SU-DHL-6 (cell line): ENCODE data around the gene TP73.

ENCODE experiments used
- H2AFZ ChIP-seq: fragments of 200-600 bp; sonication (generic); 2 replicates; pipeline ENCODE4 v1.6.1; 2014; ENCODE audit warnings: low read depth, mild to moderate bottlenecking, moderate library complexity, mixed read lengths, antibody characterized with exemption, low read length; ENCODE audit not compliant: severe bottlenecking
- H3F3A ChIP-seq: fragments of 200-600 bp; shearing (Covaris generic); 2 replicates; pipeline ENCODE4 v1.6.0; 2016; ENCODE audit warnings: antibody characterized with exemption, mild to moderate bottlenecking; ENCODE audit not compliant: insufficient read depth
- H3K27ac ChIP-seq: fragments of 200-600 bp; sonication (generic); 2 replicates; pipeline ENCODE4 v1.5.1; 2016; ENCODE audit warnings: low read depth, mild to moderate bottlenecking, low read length, moderate library complexity, mixed read lengths
- H3K27me3 ChIP-seq: fragments of 200-600 bp; sonication (generic), shearing (Covaris generic); 2 replicates; pipeline ENCODE4 v1.6.0; 2014; ENCODE audit warnings: mild to moderate bottlenecking, low read length
- H3K36me3 ChIP-seq: fragments of 200-600 bp; sonication (generic); 2 replicates; pipeline ENCODE4 v1.6.1; 2014; ENCODE audit warnings: mild to moderate bottlenecking, low read length, mixed read lengths
- H3K4me2 ChIP-seq: fragments of 300-600, 200-600 bp; shearing (Covaris generic), sonication (generic); 2 replicates; pipeline ENCODE4 v1.6.0; 2014; ENCODE audit warnings: low read length, low read depth, mild to moderate bottlenecking; ENCODE audit not compliant: poor library complexity, severe bottlenecking
- H3K4me3 ChIP-seq: fragments of 200-600 bp; sonication (generic); 2 replicates; pipeline ENCODE4 v1.5.1; 2014; ENCODE audit warnings: antibody characterized with exemption, low read length, mild to moderate bottlenecking, mixed read lengths; ENCODE audit not compliant: insufficient read depth, poor library complexity, severe bottlenecking
- H3K79me2 ChIP-seq: fragments of 200-600 bp; sonication (generic); 2 replicates; pipeline ENCODE4 v1.6.1; 2014; ENCODE audit warnings: mild to moderate bottlenecking, low read length, moderate library complexity; ENCODE audit not compliant: insufficient read depth
- H3K9ac ChIP-seq: fragments of 200-600 bp; sonication (generic); 2 replicates; pipeline ENCODE4 v1.7.0; 2014; ENCODE audit warnings: mild to moderate bottlenecking, low read length
- H3K9me2 ChIP-seq: fragments of 200-600 bp; sonication (generic); replicated peaks from 2 replicates; pipeline ENCODE4 v1.6.1; 2014; ENCODE audit warnings: low read length; ENCODE audit not compliant: insufficient read depth
- H3K9me3 ChIP-seq: fragments of 200-600 bp; sonication (generic); 2 replicates; pipeline ENCODE4 v1.6.1; 2014; ENCODE audit warnings: low read length, mixed read lengths; ENCODE audit not compliant: insufficient read depth
- H4K20me1 ChIP-seq: fragments of 200-600 bp; sonication (generic); 2 replicates; pipeline ENCODE4 v1.6.1; 2014; ENCODE audit warnings: low read depth, mild to moderate bottlenecking, antibody characterized with exemption, low read length, moderate library complexity, mixed read lengths
- CTCF ChIP-seq: fragments of 200-600 bp; sonication (generic); IDR thresholded peaks from one replicate; pipeline ENCODE4 v1.5.1; 2017; ENCODE audit warnings: antibody characterized with exemption, mild to moderate bottlenecking, low read length, moderate library complexity; ENCODE audit not compliant: insufficient read depth, poor library complexity, severe bottlenecking
- EZH2phosphoT487 ChIP-seq: fragments of 200-600 bp; sonication (generic), shearing (Covaris generic); conservative IDR thresholded peaks from 2 replicates; pipeline ENCODE4 v1.6.1; 2018; ENCODE audit warnings: mild to moderate bottlenecking, antibody characterized with exemption, low read length, moderate library complexity, mixed read lengths

TP73 gene

GRCh38 chr1:3645666-3646355 is 6.5 kb upstream of the TP73 start:
- Histone ChIP-seq H3K4me2 (no peak overlapping the region), H3K27ac (no peak overlapping the region), H3F3A (peaks cover 4% of the 10 kb centered on the region; the same call in 1 of the 2 replicates), H2AFZ (no peak overlapping the region), H3K27me3 (no peaks in the 10 kb centered on the region), H3K36me3 (no peaks in the 10 kb centered on the region), H3K9me2 (no peaks in the 10 kb centered on the region), H3K9me3 (no peaks in the 10 kb centered on the region), H3K4me3 (no peak overlapping the region), H4K20me1 (no peaks in the 10 kb centered on the region), H3K79me2 (no peaks in the 10 kb centered on the region), H3K9ac (no peak overlapping the region)
- TF ChIP-seq CTCF (no peak), EZH2phosphoT487 (no peak)

- H3F3A ChIP-seq: peaks cover 4% of the 10 kb centered on the region; the same call in 1 of the 2 replicates
- H3K27me3 ChIP-seq: no peaks in the 10 kb centered on the region
- H3K27ac ChIP-seq: no peak overlapping the region
- no peaks in the 10 kb centered on the region for H3K9me3 ChIP-seq
- H4K20me1 ChIP-seq: no peaks in the 10 kb centered on the region
- H3K36me3 ChIP-seq: no peaks in the 10 kb centered on the region
- no peaks in the 10 kb centered on the region for H3K9me2 ChIP-seq
- TF ChIP-seq EZH2phosphoT487 (no peak), CTCF (no peak)
- no peak overlapping the region for H3K4me2 ChIP-seq
- no peaks in the 10 kb centered on the region for H3K79me2 ChIP-seq
- H2AFZ ChIP-seq: no peak overlapping the region
- no peak overlapping the region for H3K4me3 ChIP-seq
- H3K9ac ChIP-seq: no peak overlapping the region
Observed at GRCh38 chr1:3646596-3646995, 5.7 kb upstream of the TP73 start.

- H3K27me3 ChIP-seq: no peaks in the 10 kb centered on the region
- H3F3A ChIP-seq: peaks cover 4% of the 10 kb centered on the region; the same call in 1 of the 2 replicates
- no peaks in the 10 kb centered on the region for H3K9me3 ChIP-seq
- peak; percentile 21 for TF ChIP-seq CTCF
- TF ChIP-seq EZH2phosphoT487: no peak
- H3K4me3 ChIP-seq: peak within 1 kb of the TSS; percentile 67
- H2AFZ ChIP-seq: peak within 1 kb of the TSS; percentile 41
- peak within 1 kb of the TSS; percentile 54 for H3K4me2 ChIP-seq
- no peaks in the 10 kb centered on the region for H3K9me2 ChIP-seq
- H3K36me3 ChIP-seq: no peaks in the 10 kb centered on the region
- H4K20me1 ChIP-seq: no peaks in the 10 kb centered on the region
- no peaks in the 10 kb centered on the region for H3K79me2 ChIP-seq
- H3K9ac ChIP-seq: peak within 1 kb of the TSS; percentile 66
- no peak within 1 kb of the TSS for H3K27ac ChIP-seq
Observed at GRCh38 chr1:3649342-3650247, 2.7 kb upstream of the TP73 start, which contains the start of gene WRAP73. Gene WRAP73 (minus strand): TSS chr1:3650103. CDS start chr1:3649999, 104 bp downstream.
